T-cell (primary cell): Measurements from ENCODE around the gene ZCCHC14. TPM values are rescaled to one million over a fixed set of nuclear protein-coding genes. Genes with fewer than 3 reads are reported as not detected.
A peak's percentile ranks its signal among the peaks of the same experiment; 100 is the strongest.
"Not testable (repeated sequence)": the region's sequence is repeated elsewhere in the genome, so short reads cannot be mapped to it uniquely, and the experiment has no call there.

Experiments
- ATAC-seq, 4 experiments: fragments of 200-7000 bp in 3 of 4; fragments of 150-1000 bp in 1 of 4; cut with Tn5 transposase; replicated peaks in 1 of 4; 1 replicate in 3 of 4; 2 replicates in 1 of 4; pipeline ENCODE4 v1.10.0; 2021; ENCODE audit warnings: moderate library complexity in 3 of 4, mild to moderate bottlenecking in 2 of 4, moderate number of reproducible peaks in 1 of 4
- CTCF ChIA-PET, 2 donors: fragments of 300-600 bp; sonication (Branson Sonifier 250); formaldehyde crosslinking; loops; one replicate each; lab custom pipeline; 2022; ENCODE audit warnings: antibody characterized with exemption in 2 of 2; lab: Charles Lee
- POLR2A ChIA-PET, 2 donors: fragments of 300-600 bp; sonication (Branson Sonifier 250); formaldehyde crosslinking; loops; one replicate each; lab custom pipeline; 2022; ENCODE audit warnings: antibody characterized with exemption in 2 of 2; lab: Charles Lee
- DNase-seq, 35 experiments: peaks; one replicate each; pipeline versions ENCODE4 v3.0.0 to v3.0.0-alpha.2; 2013 to 2023
- H3K27ac ChIP-seq: one replicate; pipeline ENCODE4 v1.5.1; 2013; ENCODE audit warnings: low read length
- H3K27me3 ChIP-seq, 2 experiments: replicated peaks in 1 of 2; 1 replicate in 1 of 2; 2 replicates in 1 of 2; pipeline versions ENCODE4 v1.6.1 to v1.7.0; 2013; ENCODE audit warnings: low read length in 1 of 2, mixed read lengths in 1 of 2; ENCODE audit not compliant: control insufficient read depth in 2 of 2, insufficient read depth in 2 of 2; ENCODE audit errors: extremely low read depth in 1 of 2
- H3K36me3 ChIP-seq, 2 donors: 1 replicate in 1 of 2; 2 replicates in 1 of 2; pipeline versions ENCODE4 v1.6.1 to v1.7.0; 2013; ENCODE audit warnings: low read length in 1 of 2; ENCODE audit not compliant: control insufficient read depth in 2 of 2, insufficient read depth in 1 of 2; ENCODE audit errors: extremely low read depth in 1 of 2
- H3K4me1 ChIP-seq, 2 experiments: 1 replicate in 1 of 2; 2 replicates in 1 of 2; pipeline versions ENCODE4 v1.6.1 to v1.7.0; 2013; ENCODE audit warnings: low read length in 2 of 2, mixed read lengths in 1 of 2; ENCODE audit not compliant: insufficient read depth in 2 of 2, control insufficient read depth in 1 of 2; ENCODE audit errors: extremely low read depth in 1 of 2
- H3K4me3 ChIP-seq, 2 donors: 1 replicate in 1 of 2; 2 replicates in 1 of 2; pipeline versions ENCODE4 v1.5.1 to v1.7.0; 2013; ENCODE audit warnings: mild to moderate bottlenecking in 2 of 2, low read length in 1 of 2, moderate library complexity in 1 of 2; ENCODE audit not compliant: control insufficient read depth in 1 of 2; ENCODE audit errors: extremely low read depth in 1 of 2
- H3K9me3 ChIP-seq: 2 replicates; pipeline ENCODE4 v1.7.0; 2013
- H3K27ac Mint-ChIP-seq, 2 donors: one replicate each; pipeline ENCODE4 v1.8.0; 2020 to 2021; ENCODE audit warnings: mild to moderate bottlenecking in 2 of 2, mixed read lengths in 2 of 2
- H3K27me3 Mint-ChIP-seq, 2 donors: one replicate each; pipeline ENCODE4 v1.8.0; 2021 to 2022; ENCODE audit warnings: mixed read lengths in 2 of 2
- H3K36me3 Mint-ChIP-seq: one replicate; pipeline ENCODE4 v1.8.0; 2021; ENCODE audit warnings: mixed read lengths
- H3K4me1 Mint-ChIP-seq, 3 donors: one replicate each; pipeline ENCODE4 v1.8.0; 2020 to 2022; ENCODE audit warnings: mixed read lengths in 3 of 3, mild to moderate bottlenecking in 1 of 3
- H3K4me3 Mint-ChIP-seq, 3 donors: one replicate each; pipeline ENCODE4 v1.8.0; 2020 to 2022; ENCODE audit warnings: mild to moderate bottlenecking in 3 of 3, mixed read lengths in 3 of 3, moderate library complexity in 3 of 3
- H3K9me3 Mint-ChIP-seq, 3 donors: one replicate each; pipeline ENCODE4 v1.8.0; 2020 to 2022; ENCODE audit warnings: mixed read lengths in 3 of 3
- WGBS: methylation state at CpG from one replicate; pipeline ENCODE4 v1.1.5; 2013; ENCODE audit warnings: missing lambda C conversion rate; ENCODE audit not compliant: insufficient coverage; 5-methylcytosine and 5-hydroxymethylcytosine counted together
- total RNA-seq, 35 experiments: library from RNA in 6 of 35; stranded (reverse) in 6 of 35; fragments of 120-200 nt in 1 of 35; gene quantifications; one replicate each; pipeline versions ENCODE4 v1.2.1 to v1.2.4 and lab custom pipeline; 2013 to 2026

The ZCCHC14 gene
- total RNA-seq, 5 donors from 2014 or later (not counting 1 experiment from before 2014, with no cell fraction given) = 23.7 to 32.6 (median 27.3) TPM

- Mint-ChIP-seq H3K9me3 (no peaks in the 10 kb centered on the region), H3K27me3 (peaks cover 16 to 17% of the 10 kb centered on the region in 2 donors), H3K36me3 (no peaks in the 10 kb centered on the region), H3K27ac (no peak overlapping the region), H3K4me3 (peak overlapping the region in 1 of 3 donors; percentile 23), H3K4me1 (peaks cover 8 to 10% (median 9%) of the 10 kb centered on the region in 3 donors)
- DNase-seq (no peak), ATAC-seq (no peak)
- ChIA-PET POLR2A (no interaction called here), CTCF (interaction anchor here in 1 of 2 donors (0.6 kb wide), 1 partner anchor 1046 kb away, joined by 3 read pairs; no protein-coding TSS in a partner anchor)
- Histone ChIP-seq H3K4me3 (no peak overlapping the region), H3K9me3 (no peaks in the 10 kb centered on the region), H3K4me1 (no peaks in the 10 kb centered on the region), H3K27ac (no peak overlapping the region), H3K27me3 (peaks cover 2 to 34% of the 10 kb centered on the region in 2 experiments), H3K36me3 (no peaks in the 10 kb centered on the region)
- WGBS = 27% methylated on average over 13 of the region's 25 CpGs
These were observed 14.7 kb upstream of the ZCCHC14 start for GRCh38 chr16:87507351-87508069.

DNA sequence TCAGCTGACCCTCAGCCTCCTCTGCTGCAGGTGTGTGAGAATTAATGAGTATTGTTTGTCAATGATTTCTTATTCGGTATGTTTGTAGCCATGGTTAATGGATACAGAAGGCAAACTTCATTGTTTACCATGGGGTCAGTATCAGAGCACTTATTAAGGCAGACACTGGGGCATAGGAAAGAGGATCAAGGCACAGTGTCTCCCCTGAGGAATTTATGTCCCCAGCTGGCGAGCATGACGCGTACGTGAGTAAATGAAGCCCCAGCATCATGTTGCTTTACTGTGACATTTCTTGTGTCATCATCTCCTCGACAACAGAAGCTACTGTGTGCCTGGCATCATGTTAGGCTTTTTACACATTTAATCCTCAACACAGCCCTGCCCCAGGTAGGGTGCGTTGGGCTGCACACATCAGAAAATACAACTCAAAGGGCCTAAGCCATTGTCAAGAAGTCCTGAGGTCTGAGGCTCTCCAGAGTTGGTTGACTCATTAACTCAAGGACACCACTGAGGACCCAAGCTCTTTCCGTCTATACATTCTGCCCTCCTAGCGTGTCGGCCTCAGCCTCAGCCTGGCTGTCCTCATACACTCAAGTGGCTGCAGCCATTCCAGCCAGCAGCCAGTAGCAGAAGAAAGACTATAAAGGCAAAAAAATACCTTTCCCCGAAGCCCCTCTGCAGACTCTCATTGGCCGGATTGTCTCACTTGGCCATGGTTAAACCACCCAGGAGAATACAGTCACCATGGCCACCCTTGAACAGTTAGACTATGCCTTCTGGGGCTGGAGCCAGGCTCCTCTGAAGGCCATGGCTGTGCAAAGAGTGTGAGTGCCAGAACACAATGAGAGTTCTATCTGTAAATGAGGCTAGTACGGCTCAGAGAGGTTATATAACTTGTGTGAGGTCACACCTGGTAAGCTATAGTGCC, 13.9 kb upstream of the ZCCHC14 start:
- Histone ChIP-seq H3K4me3 (no peak overlapping the region), H3K36me3 (no peaks in the 10 kb centered on the region), H3K9me3 (no peaks in the 10 kb centered on the region), H3K27ac (no peak overlapping the region), H3K4me1 (no peaks in the 10 kb centered on the region), H3K27me3 (peaks cover 2 to 34% of the 10 kb centered on the region in 2 experiments)
- DNase-seq = no peak
- peaks cover 8 to 10% (median 9%) of the 10 kb centered on the region in 3 donors for H3K4me1 Mint-ChIP-seq
- no peak overlapping the region for H3K27ac Mint-ChIP-seq
- ChIA-PET POLR2A (no interaction called here), CTCF (no interaction called here)
- H3K9me3 Mint-ChIP-seq = no peaks in the 10 kb centered on the region
- 95% methylated on average over 13 of the region's 13 CpGs for WGBS
- peaks cover 13 to 17% of the 10 kb centered on the region in 2 donors for H3K27me3 Mint-ChIP-seq
- no peak for ATAC-seq
- no peak overlapping the region for H3K4me3 Mint-ChIP-seq
- no peaks in the 10 kb centered on the region for H3K36me3 Mint-ChIP-seq

GRCh38 chr16:87505834-87506233, 13.0 kb upstream of the ZCCHC14 start:
- Histone ChIP-seq H3K4me3 (no peak overlapping the region), H3K4me1 (no peaks in the 10 kb centered on the region), H3K27me3 (peaks cover 2 to 30% of the 10 kb centered on the region in 2 experiments), H3K27ac (no peak overlapping the region), H3K36me3 (no peaks in the 10 kb centered on the region), H3K9me3 (no peaks in the 10 kb centered on the region)
- no peak overlapping the region for H3K4me3 Mint-ChIP-seq
- no peak for DNase-seq
- H3K36me3 Mint-ChIP-seq = no peaks in the 10 kb centered on the region
- ATAC-seq = no peak
- H3K27me3 Mint-ChIP-seq = peaks cover 13 to 17% of the 10 kb centered on the region in 2 donors
- peaks cover 8 to 10% (median 9%) of the 10 kb centered on the region in 3 donors for H3K4me1 Mint-ChIP-seq
- no CpG with 5 or more reads among the region's 2 CpGs for WGBS
- ChIA-PET CTCF (no interaction called here), POLR2A (no interaction called here)
- H3K9me3 Mint-ChIP-seq = no peaks in the 10 kb centered on the region
- H3K27ac Mint-ChIP-seq = no peak overlapping the region

DNA sequence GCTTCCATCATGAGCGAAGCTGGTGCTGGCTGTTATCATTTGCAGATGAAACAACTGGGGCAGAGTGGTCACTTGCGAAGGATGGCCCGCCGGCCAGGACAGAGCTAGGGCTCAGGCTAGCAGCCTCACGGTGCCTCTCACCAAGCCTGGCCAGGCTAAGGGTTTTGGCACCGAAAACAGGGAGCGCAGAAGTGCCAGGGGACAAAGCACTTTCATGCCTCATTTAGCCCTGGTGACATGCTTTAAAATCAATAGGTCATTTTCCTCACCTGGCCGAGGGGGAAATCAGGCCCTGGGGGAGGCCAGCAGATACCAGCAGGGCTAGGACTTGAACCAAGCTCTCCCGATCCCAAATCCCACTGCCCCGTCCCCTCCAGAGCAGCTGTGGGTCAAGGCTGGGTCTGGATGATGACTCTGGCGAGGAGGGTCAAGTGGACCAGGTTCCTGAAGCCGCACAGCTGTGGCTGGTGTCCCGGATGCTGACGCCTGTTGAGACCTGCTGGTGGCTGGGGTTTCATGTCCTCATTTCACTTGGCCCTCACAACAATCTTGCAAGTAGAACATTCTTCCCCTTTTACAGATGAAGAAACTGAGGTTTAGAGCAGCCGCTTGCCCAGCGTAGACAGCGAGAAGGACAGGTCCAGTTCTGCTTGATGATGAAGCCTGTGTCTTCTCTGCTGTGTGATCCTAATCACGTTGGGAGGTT, 10.6 kb upstream of the ZCCHC14 start:
- POLR2A ChIA-PET, H3K36me3 ChIP-seq, CTCF ChIA-PET, H3K4me3 ChIP-seq, H3K4me1 ChIP-seq, H3K4me1 Mint-ChIP-seq, H3K4me3 Mint-ChIP-seq, ATAC-seq, DNase-seq, H3K9me3 Mint-ChIP-seq, H3K27ac ChIP-seq, H3K9me3 ChIP-seq, H3K27ac Mint-ChIP-seq, H3K36me3 Mint-ChIP-seq: not testable (repeated sequence)
- 90% methylated on average over 11 of the region's 18 CpGs for WGBS
- H3K27me3 Mint-ChIP-seq = peaks cover 11 to 13% of the 10 kb centered on the region in 2 donors
- H3K27me3 ChIP-seq = peaks cover 2 to 29% of the 10 kb centered on the region in 2 experiments

DNA sequence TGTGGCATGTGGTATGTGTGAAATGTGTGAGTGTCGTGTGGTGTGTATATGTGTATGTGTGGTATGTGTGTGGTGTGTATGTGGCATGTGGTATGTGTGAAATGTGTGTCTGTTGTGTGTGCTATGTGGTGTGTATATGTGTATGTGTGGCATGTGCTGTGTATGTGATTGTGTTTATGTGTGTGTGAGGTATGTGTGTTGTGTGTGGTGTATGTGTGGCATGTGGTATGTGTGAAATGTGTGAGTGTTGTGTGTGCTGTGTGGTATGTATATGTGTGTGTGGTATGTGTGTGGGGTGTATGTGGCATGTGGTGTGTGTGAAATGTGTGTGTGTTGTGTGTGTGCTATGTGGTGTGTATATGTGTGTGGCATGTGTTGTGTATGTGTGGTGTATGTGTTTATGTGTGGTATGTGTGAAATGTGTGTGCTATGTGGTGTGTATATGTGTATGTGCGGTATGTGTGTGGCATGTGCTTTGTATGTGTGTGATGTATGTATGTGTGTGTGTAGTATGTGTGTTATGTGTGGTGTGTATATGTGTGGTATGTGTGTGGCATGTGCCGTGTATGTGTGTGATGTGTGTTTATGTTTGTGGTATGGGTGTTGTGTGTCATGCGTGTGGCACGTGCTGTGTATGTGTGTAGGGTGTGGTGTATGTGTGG, 9.6 kb upstream of the ZCCHC14 start:
- peaks cover 0 to 20% of the 10 kb centered on the region in 2 experiments for H3K27me3 ChIP-seq
- ChIA-PET POLR2A (no interaction called here), CTCF (no interaction called here)
- no peak overlapping the region for H3K27ac ChIP-seq
- H3K9me3 Mint-ChIP-seq = no peaks in the 10 kb centered on the region
- H3K27me3 Mint-ChIP-seq = peaks cover 5 to 6% of the 10 kb centered on the region in 2 donors
- H3K4me1 ChIP-seq = no peaks in the 10 kb centered on the region
- DNase-seq (no peak), ATAC-seq (no peak)
- H3K9me3 ChIP-seq = no peaks in the 10 kb centered on the region
- H3K4me3 Mint-ChIP-seq = no peak overlapping the region
- H3K36me3 Mint-ChIP-seq = no peaks in the 10 kb centered on the region
- H3K27ac Mint-ChIP-seq = no peak overlapping the region
- peaks cover 2 to 3% (median 2%) of the 10 kb centered on the region in 3 donors for H3K4me1 Mint-ChIP-seq
- no peaks in the 10 kb centered on the region for H3K36me3 ChIP-seq
- H3K4me3 ChIP-seq = no peak overlapping the region
- 96% methylated on average over 5 of the region's 5 CpGs for WGBS
